GM23248 (cell line): ENCODE data around the gene PAK6.

ENCODE experiments used
- EZH2 ChIP-seq: fragments of 200-600 bp; sonication (generic); IDR thresholded peaks from 2 replicates; pipeline ENCODE4 v1.6.1; 2018; ENCODE audit warnings: antibody characterized with exemption, mild to moderate bottlenecking; ENCODE audit not compliant: insufficient read depth, poor library complexity, severe bottlenecking
- EZH2phosphoT487 ChIP-seq: fragments of 200-600 bp; sonication (generic); IDR thresholded peaks from 2 replicates; pipeline ENCODE4 v1.6.1; 2018; ENCODE audit warnings: antibody characterized with exemption, moderate library complexity, mild to moderate bottlenecking, low read depth; ENCODE audit not compliant: insufficient read depth

DNA sequence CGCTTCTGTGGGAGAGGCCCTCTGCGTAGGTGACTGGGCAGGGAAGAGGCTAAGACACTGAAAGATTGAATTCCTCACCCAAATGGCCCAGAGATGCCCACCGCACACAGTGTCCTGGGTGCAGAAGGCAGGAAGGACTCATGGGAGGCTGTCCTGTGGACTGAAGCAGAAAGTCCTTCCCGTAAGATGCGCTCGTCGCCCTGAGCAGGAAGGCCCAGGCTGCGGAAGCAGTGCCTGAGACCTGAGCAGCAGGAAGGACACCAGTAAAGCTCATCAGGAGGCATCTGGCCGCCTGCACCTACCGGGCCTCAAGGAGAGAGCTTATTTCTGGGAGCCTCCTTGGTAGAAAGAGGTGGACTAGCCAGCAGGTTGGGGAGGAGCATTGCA, 3.3 kb downstream of the PAK6 start:
- TF ChIP-seq EZH2: no peak
- TF ChIP-seq EZH2phosphoT487: no peak
